CD14-positive monocyte (primary cell): ENCODE measurements around the gene EREG. TPM values are rescaled to one million over a fixed set of nuclear protein-coding genes. Genes with fewer than 3 reads are reported as not detected.
"Not testable (repeated sequence)": the region's sequence is repeated elsewhere in the genome, so short reads cannot be mapped to it uniquely, and the experiment has no call there.

Source experiments
- DNase-seq, 3 donors: peaks; one replicate each; pipeline ENCODE4 v3.0.0-alpha.2; 2011 to 2022
- H2AFZ ChIP-seq: 2 replicates; pipeline ENCODE4 v1.6.0; 2012; ENCODE audit warnings: mild to moderate bottlenecking, low read depth, low read length, inconsistent platforms; ENCODE audit not compliant: insufficient read depth, poor library complexity, severe bottlenecking
- H3K27ac ChIP-seq, 2 donors: 1 replicate in 1 of 2; 2 replicates in 1 of 2; pipeline ENCODE4 v1.5.1; 2012 to 2013; ENCODE audit warnings: low read length in 2 of 2, control low read depth in 1 of 2, inconsistent platforms in 1 of 2, low read depth in 1 of 2, mild to moderate bottlenecking in 1 of 2
- H3K27me3 ChIP-seq, 2 donors: one replicate each; pipeline versions ENCODE4 v1.6.0 to v1.6.1; 2011 to 2013; ENCODE audit warnings: low read length in 2 of 2; ENCODE audit not compliant: control insufficient read depth in 2 of 2, insufficient read depth in 2 of 2
- H3K36me3 ChIP-seq, 2 donors: replicated peaks in 1 of 2; 1 replicate in 1 of 2; 2 replicates in 1 of 2; pipeline versions ENCODE4 v1.5.1 to v1.6.1; 2012 to 2013; ENCODE audit warnings: low read length in 2 of 2, control low read depth in 1 of 2, inconsistent platforms in 1 of 2, mild to moderate bottlenecking in 1 of 2; ENCODE audit not compliant: insufficient read depth in 2 of 2, control insufficient read depth in 1 of 2
- H3K4me1 ChIP-seq, 2 donors: 1 replicate in 1 of 2; 2 replicates in 1 of 2; pipeline versions ENCODE4 v1.5.1 to v1.6.1; 2012 to 2013; ENCODE audit warnings: low read length in 2 of 2, control low read depth in 1 of 2, inconsistent platforms in 1 of 2, mild to moderate bottlenecking in 1 of 2, moderate library complexity in 1 of 2; ENCODE audit not compliant: insufficient read depth in 2 of 2, control insufficient read depth in 1 of 2
- H3K4me2 ChIP-seq: replicated peaks from 2 replicates; pipeline ENCODE3; 2012; ENCODE audit warnings: low read length, moderate library complexity, mild to moderate bottlenecking; ENCODE audit not compliant: poor library complexity, severe bottlenecking; ENCODE audit errors: extremely low read depth
- H3K4me3 ChIP-seq, 3 experiments: fragments of 200-600 bp in 1 of 3; sonication (generic) in 1 of 3; replicated peaks in 1 of 3; 1 replicate in 2 of 3; 2 replicates in 1 of 3; pipeline ENCODE4 v1.5.1; 2011 to 2013; ENCODE audit warnings: low read length in 3 of 3, mild to moderate bottlenecking in 3 of 3, control low read depth in 2 of 3, low read depth in 2 of 3, inconsistent platforms in 1 of 3, moderate library complexity in 1 of 3
- H3K79me2 ChIP-seq: 2 replicates; pipeline ENCODE4 v1.6.0; 2012; ENCODE audit warnings: mild to moderate bottlenecking, control low read depth, inconsistent platforms, low read length, moderate library complexity; ENCODE audit not compliant: insufficient read depth
- H3K9ac ChIP-seq: 2 replicates; pipeline ENCODE4 v1.6.0; 2017; ENCODE audit warnings: low read length, mild to moderate bottlenecking; ENCODE audit not compliant: insufficient read depth, poor library complexity, severe bottlenecking
- H3K9me3 ChIP-seq, 2 donors: replicated peaks in 1 of 2; 1 replicate in 1 of 2; 2 replicates in 1 of 2; pipeline versions ENCODE4 v1.5.1 to v1.6.1; 2012 to 2013; ENCODE audit warnings: low read length in 2 of 2, control low read depth in 1 of 2; ENCODE audit not compliant: control insufficient read depth in 1 of 2, insufficient read depth in 1 of 2
- H4K20me1 ChIP-seq: 2 replicates; pipeline ENCODE4 v1.6.0; 2012; ENCODE audit warnings: mild to moderate bottlenecking, low read length, control low read depth, moderate library complexity; ENCODE audit not compliant: insufficient read depth
- H3K27ac Mint-ChIP-seq, 7 donors: one replicate each; pipeline ENCODE4 v1.8.0; 2020; ENCODE audit warnings: mild to moderate bottlenecking in 7 of 7, mixed read lengths in 7 of 7, moderate library complexity in 6 of 7, inconsistent platforms in 2 of 7
- H3K27me3 Mint-ChIP-seq, 3 donors: one replicate each; pipeline ENCODE4 v1.8.0; 2021 to 2022; ENCODE audit warnings: low read depth in 3 of 3, mild to moderate bottlenecking in 3 of 3, mixed read lengths in 3 of 3, moderate library complexity in 3 of 3, inconsistent platforms in 1 of 3
- H3K36me3 Mint-ChIP-seq, 2 donors: one replicate each; pipeline ENCODE4 v1.8.0; 2020; ENCODE audit warnings: mixed read lengths in 2 of 2, inconsistent platforms in 1 of 2, mild to moderate bottlenecking in 1 of 2
- H3K4me1 Mint-ChIP-seq: one replicate; pipeline ENCODE4 v1.8.0; 2020; ENCODE audit warnings: mild to moderate bottlenecking, mixed read lengths
- H3K4me3 Mint-ChIP-seq, 2 donors: one replicate each; pipeline ENCODE4 v1.8.0; 2020; ENCODE audit warnings: mild to moderate bottlenecking in 2 of 2, mixed read lengths in 2 of 2, moderate library complexity in 1 of 2
- H3K9me3 Mint-ChIP-seq, 7 donors: one replicate each; pipeline ENCODE4 v1.8.0; 2020 to 2022; ENCODE audit warnings: mixed read lengths in 7 of 7, mild to moderate bottlenecking in 6 of 7, moderate library complexity in 6 of 7, inconsistent platforms in 2 of 7
- CTCF ChIP-seq: fragments of 200-600 bp; IDR thresholded peaks from one replicate; pipeline ENCODE4 v1.8.0; 2022; ENCODE audit warnings: antibody characterized with exemption, mild to moderate bottlenecking
- intact Hi-C, 2 donors: fragments of 100-400 bp; cut with micrococcal nuclease; formaldehyde crosslinking; loops; one replicate each; pipeline versions ENCODE4 v1.15.0 to v1.15.1; 2023
- polyA plus RNA-seq, 3 donors: library from polyadenylated mRNA; depleted of rRNA in 1 of 3; unstranded in 2 of 3; stranded (reverse) in 1 of 3; fragments of 300-500 nt in 2 of 3; fragments of >200 nt in 1 of 3; fragmentation: Illumina TruSeq in 2 of 3; gene quantifications; 1 replicate in 2 of 3; 2 replicates in 1 of 3; pipeline ENCODE4 v1.2.3, GENCODE V29; 2012 to 2021

Gene EREG
- polyA plus RNA-seq, 3 donors = 2.7 to 17.2 (median 8.2) TPM

DNA sequence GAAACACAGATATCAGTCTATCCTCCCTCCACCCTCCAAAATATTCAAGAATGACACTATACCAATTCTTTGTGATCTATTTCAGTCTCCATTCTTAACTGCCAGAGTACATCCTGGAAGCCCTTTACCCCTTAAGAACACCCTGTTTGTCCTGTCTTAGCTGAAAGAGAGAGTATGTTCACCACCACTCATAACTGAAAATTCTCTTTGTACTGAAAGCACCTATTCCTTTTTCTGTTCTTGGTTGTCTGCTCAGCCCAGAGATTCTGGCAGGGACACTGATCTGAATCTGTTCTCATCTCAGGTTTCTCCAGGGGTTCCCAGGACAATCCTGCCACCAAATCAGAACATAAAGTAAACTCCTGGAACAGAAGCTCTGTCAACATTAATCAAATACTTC is 25.4 kb upstream of the EREG start:
- Mint-ChIP-seq H3K4me3 (no peak overlapping the region), H3K27ac (peak overlapping the region; percentile 91 to 98 (median 94)), H3K36me3 (peaks cover 8 to 9% of the 10 kb centered on the region in 2 donors), H3K4me1 (peaks cover 38% of the 10 kb centered on the region), H3K9me3 (peaks cover 14 to 34% (median 24%) of the 10 kb centered on the region in 7 donors), H3K27me3 (peaks cover 0 to 1% (median 0%) of the 10 kb centered on the region in 3 donors)
- no peak overlapping the region for H3K9ac ChIP-seq
- H3K4me3 ChIP-seq = peak overlapping the region in 1 of 3 experiments; percentile 27
- no peaks in the 10 kb centered on the region for H3K79me2 ChIP-seq
- H3K27ac ChIP-seq = peak overlapping the region in 1 of 2 donors; percentile 92
- peak overlapping the region; percentile 43 for H3K4me2 ChIP-seq
- H3K36me3 ChIP-seq = peaks cover 0 to 4% of the 10 kb centered on the region in 2 donors
- peak overlapping the region; percentile 52 for H2AFZ ChIP-seq
- DNase-seq = no peak
- peaks cover 11 to 12% of the 10 kb centered on the region in 2 donors for H3K9me3 ChIP-seq
- H4K20me1 ChIP-seq = no peaks in the 10 kb centered on the region
- no peaks in the 10 kb centered on the region for H3K27me3 ChIP-seq
- no peak for TF ChIP-seq CTCF
- intact Hi-C loops = no loop called here
- H3K4me1 ChIP-seq = peaks cover 20 to 43% of the 10 kb centered on the region in 2 donors

- H2AFZ ChIP-seq, intact Hi-C loops: not testable (repeated sequence)
- H3K4me1 ChIP-seq = peaks cover 17 to 37% of the 10 kb centered on the region in 2 donors
Measured at GRCh38 chr4:74340421-74340820, 24.5 kb upstream of the EREG start.

More at GRCh38 chr4:74340421-74340820, 24.5 kb upstream of the EREG start:
- H3K9me3 ChIP-seq = peaks cover 13 to 18% of the 10 kb centered on the region in 2 donors
- H3K27me3 ChIP-seq, H3K4me3 Mint-ChIP-seq, DNase-seq, H4K20me1 ChIP-seq, H3K9ac ChIP-seq, H3K4me3 ChIP-seq, H3K4me2 ChIP-seq, H3K79me2 ChIP-seq, H3K27me3 Mint-ChIP-seq, H3K36me3 ChIP-seq, H3K27ac ChIP-seq: not testable (repeated sequence)
- peak overlapping the region in 6 of 7 donors; percentile 14 to 69 (median 42) for H3K27ac Mint-ChIP-seq
- peaks cover 19 to 43% (median 29%) of the 10 kb centered on the region in 7 donors for H3K9me3 Mint-ChIP-seq
- H3K4me1 Mint-ChIP-seq = peaks cover 32% of the 10 kb centered on the region
- H3K36me3 Mint-ChIP-seq = peaks cover 9 to 16% of the 10 kb centered on the region in 2 donors
